ENCODE results near the gene PHKG1. TPM values are rescaled to one million over a fixed set of nuclear protein-coding genes. Genes with fewer than 3 reads are reported as not detected.

Gene PHKG1
- total and polyA plus RNA-seq, 2 of the 8 experiments (the other 6 are each of a cell fraction or from before 2014, with no cell fraction given): 0.03 to 0.61 TPM

DNA sequence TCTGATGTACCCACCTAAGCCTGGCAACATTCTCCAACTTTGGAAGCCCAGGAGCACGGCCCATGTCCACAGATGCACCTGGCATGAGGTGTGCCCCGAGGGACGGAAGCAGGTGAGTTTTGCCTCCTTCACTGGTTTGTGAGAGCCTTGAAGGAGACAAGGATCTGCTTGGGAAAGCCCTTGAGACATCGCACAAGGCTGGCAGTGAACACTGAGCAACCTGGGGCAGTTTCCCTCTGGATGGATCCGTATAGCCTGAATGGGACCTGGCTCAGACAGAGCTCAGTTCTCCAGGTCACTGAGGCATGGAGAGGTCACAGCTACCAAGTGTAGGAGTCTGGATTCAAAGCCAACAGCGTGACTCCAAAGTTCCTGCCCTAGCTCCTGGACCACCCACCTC, 32.2 kb upstream of the PHKG1 start:
- no peaks in the 10 kb centered on the region for H3K4me1 ChIP-seq (replicated peaks in 1 of 4; ENCODE audit: control insufficient read depth in 3 of 4, insufficient read depth in 4 of 4, low read length in 3 of 4)
- H4K20me1 ChIP-seq (replicated peaks in 1 of 2; ENCODE audit: control insufficient read depth in 1 of 2, insufficient read depth in 2 of 2, low read length in 2 of 2): no peaks in the 10 kb centered on the region
- no peak overlapping the region for H4K5ac ChIP-seq (ENCODE audit: insufficient read length, low read depth, low read length)
- H3K9ac ChIP-seq (replicated peaks in 1 of 4; ENCODE audit: extremely low read depth in 1 of 4, low read depth in 3 of 4, low read length in 3 of 4): no peak overlapping the region
- H2BK15ac ChIP-seq (ENCODE audit: low read length): no peak overlapping the region
- DNase-seq (ENCODE audit: low read depth in 1 of 2, low spot score in 2 of 2) (no peak), FAIRE-seq (no peak)
- H3K27ac ChIP-seq (ENCODE audit: low read depth, low read length): no peak overlapping the region
- no peak overlapping the region for H2AFZ ChIP-seq (ENCODE audit: low read length)
- CTCF ChIA-PET (ENCODE audit: partially characterized antibody): no interaction called here
- H3K14ac ChIP-seq (ENCODE audit: insufficient read length): no peak overlapping the region
- no peak overlapping the region for H3K56ac ChIP-seq (replicated peaks; ENCODE audit: insufficient read length, low read depth, low read length)
- H2AK5ac ChIP-seq (ENCODE audit: low read depth, low read length): no peak overlapping the region
- no peak overlapping the region for H3K4me3 ChIP-seq (ENCODE audit: extremely low read depth in 1 of 4, insufficient read depth in 2 of 4, low read depth in 3 of 4, low read length in 4 of 4)
- no peak overlapping the region for H4K91ac ChIP-seq (replicated peaks; ENCODE audit: insufficient read length, low read length)
- no peak overlapping the region for H3K4ac ChIP-seq (replicated peaks; ENCODE audit: insufficient read length, low read depth, low read length)
- no peak overlapping the region for H2BK12ac ChIP-seq (ENCODE audit: low read depth, low read length)
- H3K36me3 ChIP-seq (ENCODE audit: control insufficient read depth in 2 of 4, insufficient read depth in 4 of 4, low read length in 3 of 4): no peaks in the 10 kb centered on the region
- no peaks in the 10 kb centered on the region for H3K79me1 ChIP-seq (ENCODE audit: low read depth, low read length)
- H4K8ac ChIP-seq (ENCODE audit: extremely low read depth, insufficient read depth, low read length): no peak overlapping the region
- no peak for TF ChIP-seq ZNF274 (IDR thresholded peaks at IDR 0.05; ENCODE audit: borderline replicate concordance, extremely low read depth, low read length)
- no peak for TF ChIP-seq JUND (IDR thresholded peaks at IDR 0.05; ENCODE audit: low read length)
- TF ChIP-seq TCF12 (IDR thresholded peaks at IDR 0.05; ENCODE audit: low read depth, low read length): no peak
- TF ChIP-seq SIX5 (IDR thresholded peaks at IDR 0.05; ENCODE audit: low read depth, low read length): no peak
- no peak for TF ChIP-seq SRF (IDR thresholded peaks at IDR 0.05; ENCODE audit: low read depth, low read length)
- TF ChIP-seq TAF7 (optimal IDR thresholded peaks at IDR 0.05; ENCODE audit: borderline replicate concordance, low read depth, low read length): no peak
- no peak for TF ChIP-seq POLR2AphosphoS5 (IDR thresholded peaks at IDR 0.05; ENCODE audit: low read depth, low read length)
- TF ChIP-seq SIN3A (conservative IDR thresholded peaks at IDR 0.05 in 1 of 2, IDR thresholded peaks at IDR 0.05 in 1 of 2; ENCODE audit: low read depth in 1 of 2, low read length in 2 of 2): no peak
- no peak for TF ChIP-seq CREB1 (IDR thresholded peaks at IDR 0.05)
- TF ChIP-seq PHF8 (conservative IDR thresholded peaks at IDR 0.05; ENCODE audit: low read depth, low read length): no peak
- no peak for TF ChIP-seq POU5F1 (IDR thresholded peaks at IDR 0.05; ENCODE audit: low read depth, low read length)
- TF ChIP-seq YY1 (IDR thresholded peaks at IDR 0.05; ENCODE audit: low read depth, low read length): no peak
- H2BK5ac ChIP-seq (ENCODE audit: low read depth, low read length): no peak overlapping the region
- POLR2A ChIA-PET (ENCODE audit: partially characterized antibody): no interaction called here
- no peak overlapping the region for H2BK120ac ChIP-seq (replicated peaks; ENCODE audit: low read depth, low read length)
- no peaks in the 10 kb centered on the region for H3K27me3 ChIP-seq (replicated peaks in 1 of 4; ENCODE audit: control insufficient read depth in 3 of 4, extremely low read depth in 1 of 4, insufficient read depth in 3 of 4, low read length in 3 of 4)
- no peaks in the 10 kb centered on the region for H3K23me2 ChIP-seq (ENCODE audit: low read depth, low read length)
- WGBS, 2 experiments (ENCODE audit: extremely low coverage in 1 of 2, insufficient coverage in 1 of 2, insufficient read length in 1 of 2, insufficient replicate concordance in 2 of 2, low coverage in 1 of 2, low lambda C conversion rate in 2 of 2, missing lambda C conversion rate in 1 of 2): 70% methylated on average over 5 of the region's 6 CpGs; no CpG with 5 or more reads in 1 of the 2 experiments
- no peak overlapping the region for H3K18ac ChIP-seq (ENCODE audit: extremely low read depth, low read length)
- H2BK20ac ChIP-seq (ENCODE audit: low read length): no peak overlapping the region
- no peak overlapping the region for H3K4me2 ChIP-seq (ENCODE audit: insufficient read depth in 1 of 2, low read depth in 2 of 2, low read length in 2 of 2)
- no peaks in the 10 kb centered on the region for H3K79me2 ChIP-seq (ENCODE audit: control insufficient read depth in 1 of 2, insufficient read depth in 2 of 2, low read length in 2 of 2)
- H3K23ac ChIP-seq (ENCODE audit: insufficient read length): no peak overlapping the region
- peaks cover 31 to 68% of the 10 kb centered on the region in 2 experiments for H3K9me3 ChIP-seq (ENCODE audit: insufficient read depth in 2 of 2, low read depth in 1 of 2, low read length in 1 of 2)

Measured in H1 (cell line).